GM18907 (cell line): ENCODE data around the gene CBLL2.
A peak's percentile ranks its signal among the peaks of the same experiment; 100 is the strongest.
"Not testable (repeated sequence)": the region's sequence is repeated elsewhere in the genome, so short reads cannot be mapped to it uniquely, and the experiment has no call there.

Source experiments
- ATAC-seq: cut with Tn5 transposase; IDR thresholded peaks from one replicate; pipeline ENCODE4 v1.9.1; 2021; ENCODE audit warnings: mild to moderate bottlenecking, moderate library complexity; ENCODE audit not compliant: unreplicated experiment

The CBLL2 gene

GRCh38 chrX:22272613-22273012 lies at the start of gene CBLL2:
Gene CBLL2, plus strand, starts transcription at chrX:22272913. Its CDS starts 79 bp downstream, at chrX:22272992.
- ATAC-seq: no peak

DNA sequence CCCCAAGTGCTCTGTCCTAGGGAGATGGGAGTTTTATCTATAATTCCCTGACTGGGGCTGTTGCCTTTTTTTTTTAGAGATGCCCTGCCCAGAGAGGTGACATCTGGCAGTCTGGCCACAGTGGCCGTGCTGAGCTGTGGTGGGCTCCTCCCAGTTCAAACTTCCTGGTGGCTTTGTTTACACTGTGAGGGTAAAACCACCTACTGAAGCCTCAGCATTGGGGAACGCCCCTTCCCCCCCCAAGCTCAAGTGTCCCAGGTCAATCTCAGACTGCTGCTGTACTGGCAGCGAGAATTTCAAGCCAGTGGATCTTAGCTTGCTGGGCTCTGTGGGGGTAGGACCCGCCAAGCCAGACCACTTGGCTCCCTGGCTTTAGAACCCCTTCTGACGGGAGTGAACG lies 38.3 kb upstream of the CBLL2 start:
- no peak for ATAC-seq

- no peak for ATAC-seq
These were observed 35.2 kb upstream of the CBLL2 start for GRCh38 chrX:22237479-22237878.

DNA sequence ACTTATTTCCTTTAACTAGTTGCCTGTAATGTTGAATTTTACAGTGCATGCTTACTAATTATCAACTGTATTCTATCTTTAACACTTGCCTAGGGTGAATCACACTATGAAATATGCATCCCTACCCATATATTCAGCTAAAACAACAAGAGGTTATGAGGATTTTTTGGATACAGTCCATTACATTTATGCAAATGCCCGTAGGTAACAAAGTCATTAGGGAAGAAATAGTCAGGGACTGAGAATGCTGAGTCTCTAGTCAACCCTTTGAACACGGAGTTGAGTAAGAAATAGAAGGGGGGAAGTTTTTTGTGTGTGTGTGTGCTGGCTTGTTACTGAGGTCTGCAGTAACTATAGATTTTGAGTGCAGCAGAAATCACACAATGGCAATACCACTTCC lies 26.1 kb upstream of the CBLL2 start:
- no peak for ATAC-seq

DNA sequence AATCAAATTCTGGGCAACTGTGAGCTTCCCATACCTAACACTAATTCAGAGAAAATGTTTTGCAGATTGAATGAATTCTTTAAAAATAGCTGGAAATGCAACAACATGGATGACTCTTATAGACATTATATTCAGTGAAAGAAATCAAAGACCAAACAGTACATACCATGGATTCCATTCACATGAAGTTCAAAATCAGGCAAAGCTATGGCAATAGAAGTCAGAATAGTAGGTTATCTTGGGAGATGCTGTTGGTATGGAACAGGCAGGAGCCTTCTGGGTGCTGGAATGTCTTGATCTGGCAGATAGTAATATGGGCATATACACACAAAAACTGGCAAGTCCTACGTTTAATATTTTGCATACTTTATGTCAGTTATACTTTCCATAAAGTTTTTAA lies 25.5 kb upstream of the CBLL2 start:
- no peak for ATAC-seq

DNA sequence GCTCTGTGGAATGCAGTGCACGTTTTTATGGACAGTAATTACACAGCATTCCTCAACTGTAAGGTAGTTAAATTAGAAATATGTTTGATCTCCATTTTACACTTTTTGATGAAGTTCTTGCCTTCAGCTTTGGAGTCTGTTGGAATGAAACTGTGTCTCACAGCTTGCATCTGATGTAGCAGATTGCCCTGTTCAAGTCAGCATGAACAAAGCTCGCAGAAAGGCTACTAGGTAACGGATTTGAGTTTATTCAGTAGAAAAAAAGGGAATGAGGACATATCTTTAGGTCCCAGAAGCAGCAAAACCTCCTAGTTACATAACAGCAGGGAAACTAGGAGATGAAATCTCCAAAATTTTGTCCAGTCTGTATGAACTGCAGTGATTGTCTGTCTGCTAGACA lies 24.3 kb upstream of the CBLL2 start:
- no peak for ATAC-seq

GRCh38 chrX:22249371-22249770 lies 23.3 kb upstream of the CBLL2 start:
- no peak for ATAC-seq

GRCh38 chrX:22268706-22269105 lies 4.0 kb upstream of the CBLL2 start:
- no peak for ATAC-seq

- no peak for ATAC-seq
These were observed 1.1 kb downstream of the CBLL2 start for GRCh38 chrX:22273714-22274317.

DNA sequence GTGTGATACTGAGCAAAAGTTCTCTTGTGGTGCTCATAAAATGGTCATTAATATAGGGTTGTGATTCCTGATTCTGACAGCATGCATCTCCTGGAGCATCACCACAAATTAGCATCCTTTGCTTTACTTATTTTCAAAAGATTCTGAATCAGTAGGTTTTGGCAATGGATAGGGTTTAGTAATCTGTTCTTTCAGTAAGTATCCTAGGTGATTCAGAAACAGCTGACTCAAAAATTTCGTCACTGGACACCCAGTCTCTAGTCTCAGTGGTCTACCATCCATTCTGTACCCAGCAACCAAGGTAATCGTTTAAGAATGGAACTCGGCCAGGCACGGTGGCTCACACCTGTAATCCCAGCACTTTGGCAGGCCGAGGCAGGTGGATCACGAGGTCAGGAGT lies 4.1 kb downstream of the CBLL2 start:
- ATAC-seq: no peak

DNA sequence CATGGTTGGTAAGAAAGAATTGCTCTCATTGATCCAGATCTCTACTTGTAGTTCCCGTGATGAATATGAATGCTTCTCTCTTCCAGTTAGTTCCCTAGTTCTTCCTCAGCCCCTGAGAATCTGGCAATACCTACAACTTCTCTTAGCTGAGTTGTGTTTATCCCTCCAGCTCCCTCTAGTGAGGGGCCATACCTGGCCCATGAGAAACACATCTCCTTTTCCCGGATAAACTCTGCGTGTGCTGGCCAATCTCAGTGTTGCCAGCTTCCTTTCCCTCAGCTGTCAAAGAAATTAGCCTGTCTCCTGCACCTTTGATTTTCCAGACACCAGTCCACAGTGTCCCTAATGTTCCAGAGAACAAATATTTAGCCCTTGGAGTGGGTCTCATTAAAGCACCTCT lies 5.7 kb downstream of the CBLL2 start:
- ATAC-seq: no peak

GRCh38 chrX:22289209-22289608 lies 16.5 kb downstream of the CBLL2 start:
- not testable (repeated sequence) for ATAC-seq

DNA sequence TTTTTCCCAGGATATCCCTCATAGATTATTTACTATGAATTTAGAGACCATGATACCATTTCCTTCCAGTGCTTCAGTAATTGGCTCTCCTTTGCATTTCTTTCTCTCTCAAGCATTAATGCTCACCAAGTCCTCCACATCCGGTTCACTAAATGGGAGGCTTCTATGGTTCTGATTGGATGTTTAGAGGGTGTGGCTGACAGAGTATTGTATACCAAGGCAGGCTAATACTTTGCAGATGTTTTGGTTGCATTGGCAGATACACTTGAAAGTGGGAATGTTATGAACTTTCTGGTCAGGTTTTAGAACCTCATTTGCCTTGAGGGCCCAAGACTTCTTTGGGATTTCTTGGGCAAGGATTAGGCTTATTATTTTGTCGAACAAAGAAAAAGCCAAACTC lies 24.2 kb downstream of the CBLL2 start:
- no peak for ATAC-seq

DNA sequence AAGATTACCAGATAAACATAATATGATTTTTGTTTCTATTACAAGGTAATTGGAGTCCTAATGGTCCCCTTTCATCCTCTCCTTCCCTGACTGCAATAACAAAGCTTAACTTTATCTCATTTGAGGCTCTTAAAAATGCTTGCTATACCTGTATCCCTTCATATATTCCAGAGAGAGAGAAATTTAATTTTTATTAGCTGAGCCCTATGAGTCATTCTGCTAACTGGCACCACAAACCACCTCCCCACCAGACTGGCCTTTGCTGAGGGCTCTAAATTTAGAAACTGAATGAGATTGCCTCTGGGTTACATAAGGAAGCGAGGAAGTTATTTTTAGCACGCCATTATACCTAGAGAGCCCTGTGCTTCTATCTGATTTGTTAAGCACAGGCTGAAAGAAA lies 27.4 kb downstream of the CBLL2 start:
- ATAC-seq: peak; percentile 83

GRCh38 chrX:22310779-22311178 lies 38.1 kb downstream of the CBLL2 start:
- ATAC-seq: no peak

DNA sequence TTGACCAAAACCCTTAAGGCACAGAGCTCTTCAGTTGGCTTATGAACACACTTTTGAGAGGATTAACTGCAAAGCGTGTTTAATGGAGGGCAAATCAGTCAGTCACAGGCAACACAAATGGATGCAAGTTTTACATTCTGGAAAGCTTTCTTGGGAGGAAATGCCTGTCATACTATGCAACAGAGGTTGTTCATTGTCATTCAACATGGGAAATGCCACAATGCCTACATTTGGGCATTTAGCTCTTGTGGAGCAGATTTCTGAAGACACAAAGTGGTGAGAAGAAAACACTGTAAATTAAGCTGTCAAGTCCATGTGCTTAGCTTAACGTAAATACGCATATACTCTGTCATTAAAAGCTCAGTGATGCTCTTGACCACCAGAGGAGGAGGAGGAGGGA lies 41.1 kb downstream of the CBLL2 start:
- ATAC-seq: no peak

GRCh38 chrX:22314211-22314610 lies 41.5 kb downstream of the CBLL2 start:
- no peak for ATAC-seq

DNA sequence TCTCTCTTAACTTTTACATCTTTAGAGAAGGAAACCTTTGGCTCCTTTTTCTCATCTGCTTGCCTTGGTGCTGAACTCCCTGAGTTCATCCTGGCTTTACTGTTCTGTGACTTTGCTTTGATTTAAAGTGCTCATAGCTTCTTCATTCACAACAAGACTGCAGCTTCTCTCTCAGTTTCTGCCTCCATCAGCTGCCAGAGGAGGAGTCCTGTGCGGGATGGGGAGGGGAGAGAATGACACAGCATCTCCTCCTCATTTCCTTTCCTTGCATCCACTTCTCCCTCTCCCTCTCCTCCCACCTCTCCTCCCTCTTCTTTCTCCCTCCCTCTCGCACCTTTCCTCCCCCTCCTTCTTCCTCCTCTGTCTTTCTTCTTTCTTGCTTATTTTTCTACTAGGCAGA lies 42.0 kb downstream of the CBLL2 start:
- no peak for ATAC-seq

DNA sequence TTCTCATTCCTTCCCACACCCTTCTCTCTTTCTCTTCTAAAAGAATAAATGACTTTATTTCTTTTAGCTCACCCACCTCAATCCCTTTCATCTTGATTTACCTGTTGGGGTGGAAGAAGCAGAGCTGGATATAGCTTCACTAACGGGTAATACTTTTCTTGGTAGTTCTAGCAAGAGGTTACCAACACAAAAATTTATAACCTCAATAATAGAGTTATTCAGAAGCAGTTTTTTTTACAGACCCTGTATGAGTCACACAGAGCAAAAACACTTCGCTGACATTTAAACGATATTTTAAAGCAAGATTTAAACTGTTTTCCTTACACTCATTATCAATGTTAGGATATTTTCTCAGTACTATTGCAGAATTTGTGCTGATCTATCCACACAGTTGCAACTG lies 42.4 kb downstream of the CBLL2 start:
- ATAC-seq: no peak

DNA sequence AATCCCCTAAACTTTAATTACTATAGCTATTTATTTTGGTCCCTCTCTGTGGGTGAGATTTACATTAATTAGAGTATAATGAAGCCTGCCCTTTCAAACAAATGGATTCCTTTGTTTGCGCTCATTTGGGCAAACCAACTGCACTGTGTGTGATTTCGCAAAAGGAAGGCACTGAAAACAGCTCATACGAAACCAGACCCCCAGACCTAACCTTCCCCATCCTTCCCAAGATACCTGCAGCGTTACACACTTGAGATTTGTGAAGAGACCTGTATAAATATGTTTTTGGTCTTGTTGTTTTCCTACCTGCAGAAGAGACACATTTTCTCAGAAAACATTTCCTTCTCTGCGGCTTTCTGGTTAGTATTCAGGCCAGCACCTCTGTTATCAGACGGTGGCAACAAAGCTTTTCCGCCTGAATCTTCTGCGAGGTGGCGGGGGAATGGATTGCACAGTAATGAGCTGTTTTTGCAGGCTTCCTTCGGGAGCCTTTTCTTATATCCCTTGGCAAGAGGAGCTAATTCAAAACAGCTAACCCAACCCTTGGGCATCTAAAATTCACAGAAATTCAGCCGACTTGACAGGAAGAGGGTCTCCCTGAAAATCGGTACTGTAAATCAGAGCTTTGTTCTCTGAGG lies 47.6 kb downstream of the CBLL2 start:
- ATAC-seq: no peak

GRCh38 chrX:22323541-22323940 lies 50.8 kb downstream of the CBLL2 start:
- ATAC-seq: no peak
